Measurements from ENCODE around the gene SERPING1. TPM values are rescaled to one million over a fixed set of nuclear protein-coding genes. Genes with fewer than 3 reads are reported as not detected.
A peak's percentile ranks its signal among the peaks of the same experiment; 100 is the strongest.

The SERPING1 gene
- total and polyA plus RNA-seq, 2 of the 13 experiments (the other 11 are each of a cell fraction or from before 2014, with no cell fraction given): 2.0 to 10.4 TPM

- TF ChIP-seq ZNF639 (CRISPR knock-in tag; conservative IDR thresholded peaks at IDR 0.05) (no peak), SMAD1 (CRISPR knock-in tag; IDR thresholded peaks at IDR 0.05; ENCODE audit: borderline replicate concordance, low read depth) (no peak), PRMT3 (CRISPR knock-in tag; IDR thresholded peaks at IDR 0.05; ENCODE audit: borderline replicate concordance, low read depth) (no peak), SIX1 (CRISPR knock-in tag; IDR thresholded peaks at IDR 0.05; ENCODE audit: borderline replicate concordance) (no peak), ZNF33A (CRISPR knock-in tag; IDR thresholded peaks at IDR 0.05; ENCODE audit: borderline replicate concordance) (no peak), ZNF513 (CRISPR knock-in tag; conservative IDR thresholded peaks at IDR 0.05) (no peak), FOXO1 (CRISPR knock-in tag; IDR thresholded peaks at IDR 0.05) (no peak), CC2D1A (CRISPR knock-in tag; IDR thresholded peaks at IDR 0.05) (no peak), TAF15 (IDR thresholded peaks at IDR 0.05; ENCODE audit: low read depth, low read length, poor library complexity, severe bottlenecking) (no peak), HOXA3 (CRISPR knock-in tag; IDR thresholded peaks at IDR 0.05) (0 out of 2 replicates have a peak, but pooled peaks have one; percentile 30), ADNP (CRISPR knock-in tag; IDR thresholded peaks at IDR 0.05) (no peak), GZF1 (CRISPR knock-in tag; IDR thresholded peaks at IDR 0.05) (0 out of 2 replicates have a peak, but pooled peaks have one; percentile 44), HNF4G (IDR thresholded peaks at IDR 0.05; ENCODE audit: borderline replicate concordance, low read depth, low read length) (peak; percentile 9; the same call in 1 of the 2 replicates), HNF4G (CRISPR knock-in tag; IDR thresholded peaks at IDR 0.05; ENCODE audit: borderline replicate concordance, low read depth) (no peak), ARID2 (CRISPR knock-in tag; IDR thresholded peaks at IDR 0.05; ENCODE audit: borderline replicate concordance) (no peak), ZNF136 (CRISPR knock-in tag; IDR thresholded peaks at IDR 0.05; ENCODE audit: low read depth) (no peak), TEF (CRISPR knock-in tag; IDR thresholded peaks at IDR 0.05) (no peak), ZNF44 (CRISPR knock-in tag; IDR thresholded peaks at IDR 0.05) (no peak), TARDBP (CRISPR knock-in tag; IDR thresholded peaks at IDR 0.05) (0 out of 2 replicates have a peak, but pooled peaks have one; percentile 13), ZNF609 (CRISPR knock-in tag; IDR thresholded peaks at IDR 0.05; ENCODE audit: borderline replicate concordance) (peak; percentile 58; the same call in 1 of the 2 replicates), SPEN (CRISPR knock-in tag; IDR thresholded peaks at IDR 0.05; ENCODE audit: low read depth) (no peak)
These were observed 42.0 kb downstream of the SERPING1 start (continued) for GRCh38 chr11:57639321-57640067.
